Measurements from ENCODE around the gene ENO1. TPM values are rescaled to one million over a fixed set of nuclear protein-coding genes. Genes with fewer than 3 reads are reported as not detected.
A peak's percentile ranks its signal among the peaks of the same experiment; 100 is the strongest.

Gene ENO1
- total and polyA plus RNA-seq, 2 experiments from 2014 or later: 659 to 868 TPM

DNA sequence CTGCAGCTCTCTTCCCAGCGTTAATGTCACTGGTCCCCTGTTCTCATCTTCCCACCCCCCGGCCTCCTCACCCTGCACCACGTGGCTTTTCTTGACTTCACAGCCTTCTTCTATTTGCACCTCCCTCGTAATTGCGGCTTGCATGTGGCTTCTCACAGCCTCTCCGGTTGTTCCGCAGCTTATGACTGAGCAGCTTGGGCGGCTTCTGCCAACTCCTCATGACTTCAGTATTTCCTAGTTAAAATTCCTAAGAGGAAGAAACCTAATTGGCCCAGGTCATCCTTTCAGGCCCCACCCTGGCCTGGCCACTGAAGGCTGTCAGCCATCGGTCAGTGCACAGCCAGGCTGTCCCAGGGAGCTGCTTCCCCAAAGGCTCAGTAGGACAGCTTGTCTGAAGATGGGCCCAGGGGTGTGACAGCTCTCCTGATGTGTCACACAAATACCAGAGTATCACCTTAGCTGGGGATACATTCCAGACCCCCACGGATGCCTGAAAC, 52.5 kb downstream of the ENO1 start:
- no peaks in the 10 kb centered on the region for H3K9me2 ChIP-seq (replicated peaks; ENCODE audit: insufficient read depth)
- no peaks in the 10 kb centered on the region for H3K27me3 ChIP-seq
- no peak overlapping the region for H2AFZ ChIP-seq
- 82% methylated on average over 10 of the region's 10 CpGs for WGBS (ENCODE audit: low lambda C conversion rate, missing lambda C conversion rate)
- H3K27ac ChIP-seq: no peak overlapping the region
- TF ChIP-seq EZH2 (IDR thresholded peaks at IDR 0.05; ENCODE audit: borderline replicate concordance) (no peak), EZH2phosphoT487 (IDR thresholded peaks at IDR 0.05; ENCODE audit: low read depth, severe bottlenecking, unreplicated experiment) (no peak)
- TF ChIP-seq, protein P1, sequence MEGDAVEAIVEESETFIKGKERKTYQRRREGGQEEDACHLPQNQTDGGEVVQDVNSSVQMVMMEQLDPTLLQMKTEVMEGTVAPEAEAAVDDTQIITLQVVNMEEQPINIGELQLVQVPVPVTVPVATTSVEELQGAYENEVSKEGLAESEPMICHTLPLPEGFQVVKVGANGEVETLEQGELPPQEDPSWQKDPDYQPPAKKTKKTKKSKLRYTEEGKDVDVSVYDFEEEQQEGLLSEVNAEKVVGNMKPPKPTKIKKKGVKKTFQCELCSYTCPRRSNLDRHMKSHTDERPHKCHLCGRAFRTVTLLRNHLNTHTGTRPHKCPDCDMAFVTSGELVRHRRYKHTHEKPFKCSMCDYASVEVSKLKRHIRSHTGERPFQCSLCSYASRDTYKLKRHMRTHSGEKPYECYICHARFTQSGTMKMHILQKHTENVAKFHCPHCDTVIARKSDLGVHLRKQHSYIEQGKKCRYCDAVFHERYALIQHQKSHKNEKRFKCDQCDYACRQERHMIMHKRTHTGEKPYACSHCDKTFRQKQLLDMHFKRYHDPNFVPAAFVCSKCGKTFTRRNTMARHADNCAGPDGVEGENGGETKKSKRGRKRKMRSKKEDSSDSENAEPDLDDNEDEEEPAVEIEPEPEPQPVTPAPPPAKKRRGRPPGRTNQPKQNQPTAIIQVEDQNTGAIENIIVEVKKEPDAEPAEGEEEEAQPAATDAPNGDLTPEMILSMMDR (IDR thresholded peaks at IDR 0.05; ENCODE audit: poor library complexity): no peak
- H3K4me2 ChIP-seq: no peak overlapping the region
- no peak for DNase-seq (ENCODE audit: low spot score)
- no peaks in the 10 kb centered on the region for H3K9me3 ChIP-seq (ENCODE audit: low read depth)
- no peaks in the 10 kb centered on the region for H3K79me2 ChIP-seq
- no peaks in the 10 kb centered on the region for H4K20me1 ChIP-seq (ENCODE audit: insufficient read depth, poor library complexity, severe bottlenecking)
- H3K36me3 ChIP-seq (replicated peaks; ENCODE audit: insufficient read depth, low read depth): no peaks in the 10 kb centered on the region
- no peak overlapping the region for H3K4me3 ChIP-seq
- H3K4me1 ChIP-seq (ENCODE audit: insufficient read depth): peaks cover 11% of the 10 kb centered on the region

DNA sequence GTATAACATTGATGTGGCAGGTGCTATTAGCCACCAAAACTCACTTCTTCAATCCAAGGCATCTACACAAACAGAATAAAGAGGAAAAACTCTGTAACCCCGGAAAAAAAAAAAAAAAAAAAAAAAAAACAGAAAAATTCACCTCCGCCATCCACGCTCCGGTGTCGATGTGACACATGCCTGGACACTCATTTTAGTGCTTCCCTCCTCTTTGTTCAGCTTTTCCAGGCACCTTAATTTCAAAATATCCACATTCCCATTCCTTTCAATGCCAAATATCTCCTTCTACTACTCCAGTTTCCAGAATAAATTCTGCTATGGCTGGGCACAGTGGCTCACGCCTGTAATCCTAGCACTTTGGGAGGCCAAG, 55.2 kb downstream of the ENO1 start:
- Histone ChIP-seq H3K4me2 (no peak overlapping the region), H4K20me1 (ENCODE audit: insufficient read depth, poor library complexity, severe bottlenecking) (no peaks in the 10 kb centered on the region), H3K79me2 (no peaks in the 10 kb centered on the region), H3K36me3 (replicated peaks; ENCODE audit: insufficient read depth, low read depth) (no peaks in the 10 kb centered on the region), H3K4me1 (ENCODE audit: insufficient read depth) (peaks cover 11% of the 10 kb centered on the region), H3K9me3 (ENCODE audit: low read depth) (no peaks in the 10 kb centered on the region), H3K4me3 (no peak overlapping the region), H2AFZ (peak overlapping the region; percentile 6), H3K27ac (peak overlapping the region; percentile 57), H3K9me2 (replicated peaks; ENCODE audit: insufficient read depth) (no peaks in the 10 kb centered on the region), H3K27me3 (no peaks in the 10 kb centered on the region)
- TF ChIP-seq, protein P1 (IDR thresholded peaks at IDR 0.05; ENCODE audit: poor library complexity): no peak
- TF ChIP-seq EZH2 (IDR thresholded peaks at IDR 0.05; ENCODE audit: borderline replicate concordance) (no peak), EZH2phosphoT487 (IDR thresholded peaks at IDR 0.05; ENCODE audit: low read depth, severe bottlenecking, unreplicated experiment) (no peak)
- 66% methylated on average over 6 of the region's 6 CpGs for WGBS (ENCODE audit: low lambda C conversion rate, missing lambda C conversion rate)
- DNase-seq (ENCODE audit: low spot score): no peak

DNA sequence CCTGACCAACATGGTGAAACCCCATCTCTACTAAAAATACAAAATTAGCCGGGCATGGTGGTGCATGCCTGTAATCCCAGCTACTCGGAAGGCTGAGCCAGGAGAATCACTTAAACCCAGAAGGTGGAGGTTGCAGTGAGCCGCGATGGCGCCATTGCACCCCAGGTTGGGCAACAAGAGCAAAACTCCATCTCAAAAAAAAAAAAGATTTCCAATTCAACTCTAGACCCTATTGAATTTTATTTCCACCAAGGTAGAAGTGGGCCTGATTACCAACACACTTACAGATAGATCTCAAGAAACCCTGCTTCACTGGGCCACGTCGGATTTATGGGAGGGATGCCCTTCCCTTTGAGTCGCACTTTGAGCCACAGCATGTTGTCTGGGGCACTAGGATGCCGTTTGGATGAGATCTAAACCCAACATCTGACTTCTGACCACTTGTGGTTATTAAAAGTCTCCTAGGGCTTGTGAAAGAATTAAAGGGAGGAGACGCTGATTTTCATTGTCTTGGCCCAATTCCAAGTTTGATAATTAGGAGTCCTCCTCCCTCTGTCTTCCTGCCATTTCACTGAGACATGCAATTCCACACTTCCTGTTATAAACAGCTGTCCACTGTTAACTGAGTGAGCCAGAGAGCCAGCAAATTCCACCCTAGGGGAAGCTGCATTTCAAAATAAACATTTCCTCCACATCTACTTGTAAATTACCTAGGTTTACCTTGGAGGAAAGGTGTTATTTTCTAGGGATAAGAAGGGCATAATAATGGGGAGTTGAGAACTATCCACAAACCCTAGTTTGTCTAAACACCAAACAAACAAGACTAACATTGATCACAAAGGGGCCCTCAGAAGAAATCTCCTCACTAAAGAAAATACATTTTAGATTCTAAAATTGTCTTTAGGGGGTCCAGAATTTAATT, 55.9 kb downstream of the ENO1 start:
- H3K4me3 ChIP-seq: no peak overlapping the region
- H3K9me2 ChIP-seq (replicated peaks; ENCODE audit: insufficient read depth): no peaks in the 10 kb centered on the region
- DNase-seq (ENCODE audit: low spot score): peak; percentile 56
- no peaks in the 10 kb centered on the region for H3K36me3 ChIP-seq (replicated peaks; ENCODE audit: insufficient read depth, low read depth)
- peak overlapping the region; percentile 57 for H3K27ac ChIP-seq
- H2AFZ ChIP-seq: peak overlapping the region; percentile 6
- no peaks in the 10 kb centered on the region for H4K20me1 ChIP-seq (ENCODE audit: insufficient read depth, poor library complexity, severe bottlenecking)
- H3K4me1 ChIP-seq (ENCODE audit: insufficient read depth): peaks cover 11% of the 10 kb centered on the region
- 56% methylated on average over 10 of the region's 10 CpGs for WGBS (ENCODE audit: low lambda C conversion rate, missing lambda C conversion rate)
- TF ChIP-seq, protein P1 (IDR thresholded peaks at IDR 0.05; ENCODE audit: poor library complexity): no peak
- TF ChIP-seq EZH2 (IDR thresholded peaks at IDR 0.05; ENCODE audit: borderline replicate concordance) (no peak), EZH2phosphoT487 (IDR thresholded peaks at IDR 0.05; ENCODE audit: low read depth, severe bottlenecking, unreplicated experiment) (no peak)
- no peaks in the 10 kb centered on the region for H3K27me3 ChIP-seq
- peak overlapping the region; percentile 51 for H3K4me2 ChIP-seq
- H3K79me2 ChIP-seq: no peaks in the 10 kb centered on the region
- H3K9me3 ChIP-seq (ENCODE audit: low read depth): no peaks in the 10 kb centered on the region

Measured in hepatocyte (in vitro differentiated cells).